Ishikawa (cell line): ENCODE data around the gene CCDC7.

Experiments
- CEBPB ChIP-seq: IDR thresholded peaks from 2 replicates; pipeline ENCODE4 v1.6.1; 2012
- CREB1 ChIP-seq: IDR thresholded peaks from 2 replicates; pipeline ENCODE4 v1.6.1; 2012; ENCODE audit warnings: low read depth
- EGR1 ChIP-seq: IDR thresholded peaks from 2 replicates; pipeline ENCODE4 v1.6.1; 2012
- EP300 ChIP-seq: IDR thresholded peaks from 2 replicates; pipeline ENCODE4 v1.6.1; 2012; ENCODE audit warnings: borderline replicate concordance
- FOXM1 ChIP-seq: IDR thresholded peaks from 2 replicates; pipeline ENCODE4 v1.6.1; 2012; ENCODE audit warnings: low read depth, borderline replicate concordance
- RAD21 ChIP-seq: IDR thresholded peaks from 2 replicates; pipeline ENCODE4 v1.6.1; 2012; ENCODE audit warnings: low read depth
- TAF1 ChIP-seq: IDR thresholded peaks from 2 replicates; pipeline ENCODE4 v1.6.1; 2012; ENCODE audit warnings: low read depth, mild to moderate bottlenecking
- TCF12 ChIP-seq: IDR thresholded peaks from 2 replicates; pipeline ENCODE4 v1.6.1; 2012; ENCODE audit warnings: low read depth
- TEAD4 ChIP-seq: IDR thresholded peaks from 2 replicates; pipeline ENCODE4 v1.6.1; 2012
- YY1 ChIP-seq: IDR thresholded peaks from 2 replicates; pipeline ENCODE4 v1.6.1; 2012; ENCODE audit warnings: low read depth
- ZBTB7A ChIP-seq: IDR thresholded peaks from 2 replicates; pipeline ENCODE4 v1.6.1; 2012; ENCODE audit warnings: low read depth
- TF ChIP-seq, protein P1 (sequence below): IDR thresholded peaks from 2 replicates; pipeline ENCODE4 v1.6.1; 2012; ENCODE audit warnings: low read depth, mild to moderate bottlenecking
- TF ChIP-seq, protein P2 (sequence below): IDR thresholded peaks from 2 replicates; pipeline ENCODE4 v1.6.1; 2012
- TF ChIP-seq, protein P3 (sequence below): IDR thresholded peaks from 2 replicates; pipeline ENCODE4 v1.6.1; 2012

The CCDC7 gene

DNA sequence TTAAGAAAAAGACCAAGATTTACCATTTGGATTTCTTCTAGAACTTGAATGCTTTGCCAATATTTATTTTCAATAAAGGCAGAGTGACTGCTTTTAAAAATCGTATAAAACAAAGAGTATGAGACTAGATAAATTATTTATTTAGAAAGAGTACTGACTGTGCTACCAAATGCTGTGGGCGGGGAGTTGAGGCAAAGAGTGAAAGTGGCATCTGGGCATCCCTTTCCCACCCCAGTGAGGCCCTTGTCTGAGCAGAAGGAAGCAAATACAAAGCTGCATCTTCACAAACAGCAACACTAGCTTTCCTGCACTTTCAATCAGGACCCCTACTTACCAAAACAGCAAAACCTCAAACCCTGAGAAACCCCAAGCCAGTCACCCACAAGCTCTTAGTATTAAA, 477.2 kb downstream of the CCDC7 start:
- TF ChIP-seq, protein P1, sequence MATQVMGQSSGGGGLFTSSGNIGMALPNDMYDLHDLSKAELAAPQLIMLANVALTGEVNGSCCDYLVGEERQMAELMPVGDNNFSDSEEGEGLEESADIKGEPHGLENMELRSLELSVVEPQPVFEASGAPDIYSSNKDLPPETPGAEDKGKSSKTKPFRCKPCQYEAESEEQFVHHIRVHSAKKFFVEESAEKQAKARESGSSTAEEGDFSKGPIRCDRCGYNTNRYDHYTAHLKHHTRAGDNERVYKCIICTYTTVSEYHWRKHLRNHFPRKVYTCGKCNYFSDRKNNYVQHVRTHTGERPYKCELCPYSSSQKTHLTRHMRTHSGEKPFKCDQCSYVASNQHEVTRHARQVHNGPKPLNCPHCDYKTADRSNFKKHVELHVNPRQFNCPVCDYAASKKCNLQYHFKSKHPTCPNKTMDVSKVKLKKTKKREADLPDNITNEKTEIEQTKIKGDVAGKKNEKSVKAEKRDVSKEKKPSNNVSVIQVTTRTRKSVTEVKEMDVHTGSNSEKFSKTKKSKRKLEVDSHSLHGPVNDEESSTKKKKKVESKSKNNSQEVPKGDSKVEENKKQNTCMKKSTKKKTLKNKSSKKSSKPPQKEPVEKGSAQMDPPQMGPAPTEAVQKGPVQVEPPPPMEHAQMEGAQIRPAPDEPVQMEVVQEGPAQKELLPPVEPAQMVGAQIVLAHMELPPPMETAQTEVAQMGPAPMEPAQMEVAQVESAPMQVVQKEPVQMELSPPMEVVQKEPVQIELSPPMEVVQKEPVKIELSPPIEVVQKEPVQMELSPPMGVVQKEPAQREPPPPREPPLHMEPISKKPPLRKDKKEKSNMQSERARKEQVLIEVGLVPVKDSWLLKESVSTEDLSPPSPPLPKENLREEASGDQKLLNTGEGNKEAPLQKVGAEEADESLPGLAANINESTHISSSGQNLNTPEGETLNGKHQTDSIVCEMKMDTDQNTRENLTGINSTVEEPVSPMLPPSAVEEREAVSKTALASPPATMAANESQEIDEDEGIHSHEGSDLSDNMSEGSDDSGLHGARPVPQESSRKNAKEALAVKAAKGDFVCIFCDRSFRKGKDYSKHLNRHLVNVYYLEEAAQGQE: no peak
- TF ChIP-seq, protein P2, sequence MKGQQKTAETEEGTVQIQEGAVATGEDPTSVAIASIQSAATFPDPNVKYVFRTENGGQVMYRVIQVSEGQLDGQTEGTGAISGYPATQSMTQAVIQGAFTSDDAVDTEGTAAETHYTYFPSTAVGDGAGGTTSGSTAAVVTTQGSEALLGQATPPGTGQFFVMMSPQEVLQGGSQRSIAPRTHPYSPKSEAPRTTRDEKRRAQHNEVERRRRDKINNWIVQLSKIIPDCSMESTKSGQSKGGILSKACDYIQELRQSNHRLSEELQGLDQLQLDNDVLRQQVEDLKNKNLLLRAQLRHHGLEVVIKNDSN: no peak
- TF ChIP-seq ZBTB7A: no peak
- no peak for TF ChIP-seq TAF1
- TF ChIP-seq TEAD4: no peak
- TF ChIP-seq EGR1: no peak
- no peak for TF ChIP-seq TCF12
- no peak for TF ChIP-seq EP300
- TF ChIP-seq, protein P3, sequence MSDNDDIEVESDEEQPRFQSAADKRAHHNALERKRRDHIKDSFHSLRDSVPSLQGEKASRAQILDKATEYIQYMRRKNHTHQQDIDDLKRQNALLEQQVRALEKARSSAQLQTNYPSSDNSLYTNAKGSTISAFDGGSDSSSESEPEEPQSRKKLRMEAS: no peak
- no peak for TF ChIP-seq RAD21
- TF ChIP-seq YY1: no peak
- TF ChIP-seq CREB1: no peak
- no peak for TF ChIP-seq FOXM1
- no peak for TF ChIP-seq CEBPB

DNA sequence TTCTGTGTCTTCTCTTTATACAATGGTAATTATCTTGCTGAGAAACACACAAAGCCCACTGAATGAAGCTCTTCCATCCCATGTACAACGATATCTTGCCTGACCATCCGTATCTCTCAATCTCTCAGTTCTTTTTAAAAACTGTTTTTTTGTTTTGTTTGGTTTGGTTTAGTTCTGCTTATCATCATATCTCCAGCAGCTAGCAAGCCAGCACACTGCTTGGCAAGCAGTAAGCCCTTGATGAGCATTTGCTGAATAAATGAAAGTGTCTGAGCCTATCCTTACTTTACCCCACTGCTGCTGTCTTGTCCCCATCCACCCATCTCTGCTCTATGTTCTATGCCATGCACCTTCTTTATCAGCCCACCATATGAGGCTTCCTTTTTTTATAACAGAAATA, 477.9 kb downstream of the CCDC7 start:
- no peak for TF ChIP-seq TCF12
- TF ChIP-seq, protein P1: no peak
- no peak for TF ChIP-seq EP300
- no peak for TF ChIP-seq TEAD4
- no peak for TF ChIP-seq YY1
- no peak for TF ChIP-seq RAD21
- TF ChIP-seq ZBTB7A: no peak
- no peak for TF ChIP-seq CEBPB
- no peak for TF ChIP-seq CREB1
- TF ChIP-seq, protein P2: no peak
- no peak for TF ChIP-seq FOXM1
